ENCODE measurements around the gene PRR18.

PRR18 gene

DNA sequence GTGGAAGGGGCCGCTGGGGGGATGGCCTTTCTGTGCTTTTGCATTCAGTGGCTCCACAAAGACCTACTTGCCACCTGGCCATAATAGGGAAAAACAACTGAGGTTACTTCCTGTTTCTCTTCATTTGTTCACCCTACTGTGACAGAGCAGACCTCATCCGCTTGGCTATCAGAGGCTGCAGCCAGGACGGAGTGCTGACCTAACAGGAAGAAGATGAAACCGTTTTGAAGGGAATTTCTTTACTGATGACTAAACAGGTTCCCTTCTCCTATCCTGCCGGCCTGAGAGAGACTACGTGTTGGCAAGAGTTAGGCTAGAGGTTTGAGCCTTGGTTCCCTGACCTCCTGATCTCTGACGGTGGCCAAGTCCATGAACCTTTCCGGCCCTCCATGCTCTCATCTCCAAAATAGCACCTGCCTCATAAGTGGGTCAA lies 21.3 kb downstream of the PRR18 start:
- TF ChIP-seq, protein P1, sequence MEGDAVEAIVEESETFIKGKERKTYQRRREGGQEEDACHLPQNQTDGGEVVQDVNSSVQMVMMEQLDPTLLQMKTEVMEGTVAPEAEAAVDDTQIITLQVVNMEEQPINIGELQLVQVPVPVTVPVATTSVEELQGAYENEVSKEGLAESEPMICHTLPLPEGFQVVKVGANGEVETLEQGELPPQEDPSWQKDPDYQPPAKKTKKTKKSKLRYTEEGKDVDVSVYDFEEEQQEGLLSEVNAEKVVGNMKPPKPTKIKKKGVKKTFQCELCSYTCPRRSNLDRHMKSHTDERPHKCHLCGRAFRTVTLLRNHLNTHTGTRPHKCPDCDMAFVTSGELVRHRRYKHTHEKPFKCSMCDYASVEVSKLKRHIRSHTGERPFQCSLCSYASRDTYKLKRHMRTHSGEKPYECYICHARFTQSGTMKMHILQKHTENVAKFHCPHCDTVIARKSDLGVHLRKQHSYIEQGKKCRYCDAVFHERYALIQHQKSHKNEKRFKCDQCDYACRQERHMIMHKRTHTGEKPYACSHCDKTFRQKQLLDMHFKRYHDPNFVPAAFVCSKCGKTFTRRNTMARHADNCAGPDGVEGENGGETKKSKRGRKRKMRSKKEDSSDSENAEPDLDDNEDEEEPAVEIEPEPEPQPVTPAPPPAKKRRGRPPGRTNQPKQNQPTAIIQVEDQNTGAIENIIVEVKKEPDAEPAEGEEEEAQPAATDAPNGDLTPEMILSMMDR (IDR thresholded peaks at IDR 0.05), result no peak
- no peak for TF ChIP-seq ZFX (IDR thresholded peaks at IDR 0.05; ENCODE audit: borderline replicate concordance)
- no peak overlapping the region for H3K27ac ChIP-seq

DNA sequence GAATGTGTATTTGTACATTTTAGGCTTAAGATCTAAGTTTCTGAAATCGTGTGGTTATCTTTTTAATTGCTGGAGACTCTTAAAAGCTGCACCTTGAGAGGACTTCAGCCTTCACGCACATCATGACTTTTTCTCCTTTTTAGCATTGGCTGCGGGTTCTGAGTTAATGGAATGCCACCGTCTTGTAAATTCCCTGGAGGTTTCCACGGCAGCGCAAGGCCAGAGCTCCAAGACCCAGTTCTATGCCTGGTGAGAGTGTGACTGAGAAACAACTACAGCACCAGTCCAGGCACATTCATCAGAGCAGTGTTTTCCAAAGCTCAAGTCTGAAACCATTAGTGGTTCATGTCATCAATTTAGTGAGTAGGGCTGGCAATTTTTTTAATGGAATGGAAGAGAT lies 23.0 kb downstream of the PRR18 start:
- H3K27ac ChIP-seq, result no peak overlapping the region
- TF ChIP-seq, protein P1 (IDR thresholded peaks at IDR 0.05), result no peak
- TF ChIP-seq ZFX (IDR thresholded peaks at IDR 0.05; ENCODE audit: borderline replicate concordance), result no peak

DNA sequence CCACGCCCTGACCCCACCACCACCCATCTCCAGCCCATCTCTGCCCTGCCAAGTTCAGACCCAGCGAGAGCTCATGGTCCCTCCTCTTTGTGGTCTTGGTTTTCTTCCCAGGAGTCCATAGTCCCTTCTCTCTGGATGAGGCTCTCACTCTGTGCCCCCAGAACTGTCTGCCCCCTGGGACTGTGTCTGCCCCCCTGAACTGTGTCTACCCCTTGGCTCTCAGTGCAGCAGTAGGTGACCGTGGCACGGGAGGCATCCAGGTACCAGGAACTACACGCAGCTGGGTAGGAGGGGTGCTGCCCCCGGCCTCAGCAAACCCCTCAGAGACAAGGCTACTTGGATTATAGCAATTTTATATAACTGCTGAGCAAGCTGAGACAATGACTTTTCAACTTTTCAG lies 23.6 kb downstream of the PRR18 start:
- TF ChIP-seq ZFX (IDR thresholded peaks at IDR 0.05; ENCODE audit: borderline replicate concordance), result no peak
- TF ChIP-seq, protein P1 (IDR thresholded peaks at IDR 0.05), result no peak
- H3K27ac ChIP-seq, result no peak overlapping the region

DNA sequence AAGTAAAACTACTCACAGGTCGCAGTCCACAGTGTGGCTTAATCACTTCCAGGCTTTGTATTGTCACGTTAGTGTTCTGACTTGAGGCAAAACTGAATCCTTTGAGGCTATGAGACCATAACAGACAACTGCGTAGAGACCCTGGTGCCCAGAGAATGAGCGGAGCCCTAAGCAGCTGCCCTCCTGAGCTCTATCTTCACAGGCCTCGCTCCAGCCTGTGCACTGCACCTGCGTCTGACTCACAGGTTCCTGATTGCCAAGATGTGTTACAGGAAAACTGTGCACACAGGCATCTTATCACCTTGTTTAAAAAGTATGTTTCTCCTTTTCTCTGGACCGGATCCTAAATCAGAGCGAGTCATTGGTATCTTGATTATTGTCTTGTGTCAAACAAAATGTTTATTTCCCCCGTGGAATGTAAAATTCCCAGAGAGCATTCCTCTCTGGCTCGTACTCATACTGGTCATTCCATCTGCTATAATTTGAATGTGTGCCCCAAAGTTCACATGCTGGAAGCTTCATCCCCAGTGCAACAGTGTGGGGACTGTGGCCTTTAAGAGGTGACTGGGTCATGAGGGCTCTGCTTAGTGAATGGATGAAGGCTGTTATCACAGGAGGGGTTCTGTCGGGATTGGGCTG lies 25.7 kb downstream of the PRR18 start:
- H3K27ac ChIP-seq, result no peak overlapping the region
- TF ChIP-seq, protein P1 (IDR thresholded peaks at IDR 0.05), result no peak
- TF ChIP-seq ZFX (IDR thresholded peaks at IDR 0.05; ENCODE audit: borderline replicate concordance), result no peak

DNA sequence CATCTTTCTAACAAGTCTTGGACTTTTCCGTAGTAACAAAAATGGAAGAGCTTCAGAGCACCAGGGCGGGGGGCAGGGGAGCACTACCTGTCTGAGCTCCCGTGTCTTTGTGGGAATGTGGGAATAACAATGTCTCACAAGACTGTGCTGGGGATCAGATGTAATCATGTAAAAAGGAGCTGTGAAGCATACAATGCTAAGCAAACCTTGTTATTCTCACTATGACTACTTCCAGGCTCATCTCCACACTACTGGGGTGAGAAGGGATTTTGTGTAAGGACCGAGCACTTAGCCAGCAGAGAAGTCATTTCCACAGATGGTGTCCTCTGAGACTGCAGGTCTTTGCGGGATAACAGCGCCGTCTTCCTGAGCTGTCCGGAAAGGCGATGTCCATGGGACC lies 27.1 kb downstream of the PRR18 start:
- TF ChIP-seq, protein P1 (IDR thresholded peaks at IDR 0.05), result no peak
- no peak for TF ChIP-seq ZFX (IDR thresholded peaks at IDR 0.05; ENCODE audit: borderline replicate concordance)
- no peak overlapping the region for H3K27ac ChIP-seq

DNA sequence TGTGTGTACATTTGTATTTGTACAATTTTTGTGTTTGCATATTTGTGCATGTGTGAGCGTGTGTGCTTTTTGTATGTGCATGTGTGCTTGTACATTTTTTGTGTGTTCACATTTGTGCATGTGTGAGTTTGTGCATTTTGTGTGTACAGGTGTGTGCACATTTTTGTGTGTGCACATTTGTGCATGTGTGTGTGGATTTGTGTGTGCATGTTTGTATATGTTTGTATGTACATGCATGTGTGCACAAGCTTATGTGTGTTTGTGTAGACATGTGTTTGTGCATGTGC lies 28.9 kb downstream of the PRR18 start:
- no peak for TF ChIP-seq ZFX (IDR thresholded peaks at IDR 0.05; ENCODE audit: borderline replicate concordance)
- TF ChIP-seq, protein P1 (IDR thresholded peaks at IDR 0.05), result no peak
- H3K27ac ChIP-seq, result no peak overlapping the region

DNA sequence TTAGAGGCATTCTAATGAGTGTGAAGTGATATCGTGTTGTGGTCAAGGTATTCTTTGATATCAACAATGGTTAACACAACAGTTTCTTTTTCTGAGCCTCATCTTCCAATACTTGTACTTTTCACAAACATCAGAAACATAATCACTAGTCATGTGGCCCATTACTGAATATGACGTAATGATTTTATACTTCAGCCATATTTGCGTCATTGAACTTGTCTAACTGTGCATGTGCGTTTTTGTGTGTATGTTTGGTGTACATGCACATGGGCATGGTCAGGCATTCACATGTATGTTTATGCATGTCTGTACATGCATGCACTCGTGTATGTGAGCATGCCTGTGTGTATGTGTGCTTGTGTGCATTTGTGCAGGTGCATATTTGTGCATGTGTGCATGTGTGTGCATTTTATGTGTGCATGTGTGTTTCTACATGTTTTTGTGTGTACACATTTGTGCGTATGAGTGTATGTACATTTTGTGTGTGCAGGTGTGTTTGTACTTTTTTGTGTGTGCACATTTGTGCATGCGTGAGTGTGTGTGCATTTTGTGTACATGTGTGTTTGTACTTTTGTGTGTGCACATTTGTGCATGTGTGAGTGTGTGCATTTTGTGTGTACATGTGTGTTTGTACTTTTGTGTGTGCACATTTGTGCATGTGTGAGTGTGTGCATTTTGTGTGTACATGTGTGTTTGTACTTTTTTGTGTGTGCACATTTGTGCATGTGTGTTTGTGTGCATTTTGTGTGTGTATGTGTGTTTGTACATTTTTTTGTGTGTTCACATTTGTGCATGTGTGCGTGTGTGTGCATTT lies 29.4 kb downstream of the PRR18 start:
- no peak for TF ChIP-seq ZFX (IDR thresholded peaks at IDR 0.05; ENCODE audit: borderline replicate concordance)
- TF ChIP-seq, protein P1 (IDR thresholded peaks at IDR 0.05), result no peak
- no peak overlapping the region for H3K27ac ChIP-seq

Data from 22Rv1 (cell line).